Gastroesophageal sphincter (tissue), 4 donors: Measurements from ENCODE around the gene LNPK. TPM values are rescaled to one million over a fixed set of nuclear protein-coding genes. Genes with fewer than 3 reads are reported as not detected.
A peak's percentile ranks its signal among the peaks of the same experiment; 100 is the strongest.

Experiments
- ATAC-seq: fragments of 150-250 bp; one replicate; pipeline ENCODE4 v1.9.1; 2016; ENCODE audit warnings: mild to moderate bottlenecking, moderate library complexity
- H3K27ac ChIP-seq, 4 donors: fragments of 200-600 bp; sonication (generic) in 3 of 4; 1 replicate in 3 of 4; 2 replicates in 1 of 4; pipeline ENCODE4 v1.5.1; 2016 to 2019
- H3K27me3 ChIP-seq: fragments of 200-600 bp; sonication (generic); one replicate; pipeline ENCODE4 v1.5.1; 2019
- H3K36me3 ChIP-seq, 2 donors: fragments of 200-600 bp; sonication (generic); one replicate each; pipeline ENCODE4 v1.5.1; 2019; ENCODE audit warnings: control low read depth in 1 of 2
- H3K4me1 ChIP-seq, 3 donors: fragments of 200-600 bp; sonication (generic); 1 replicate in 2 of 3; 2 replicates in 1 of 3; pipeline ENCODE4 v1.5.1; 2016 to 2019; ENCODE audit warnings: control low read depth in 2 of 3
- H3K4me3 ChIP-seq, 2 donors: fragments of 200-600 bp; sonication (generic); one replicate each; pipeline ENCODE4 v1.5.1; 2019; ENCODE audit warnings: mild to moderate bottlenecking in 1 of 2, moderate library complexity in 1 of 2
- H3K9me3 ChIP-seq, 3 donors: fragments of 200-600 bp; sonication (generic); one replicate each; pipeline ENCODE4 v1.5.1; 2017 to 2019; ENCODE audit warnings: control low read depth in 2 of 3
- EP300 ChIP-seq: sonication (generic); formaldehyde crosslinking; IDR thresholded peaks from one replicate; pipeline ENCODE4 v1.6.1; 2017; ENCODE audit warnings: antibody characterized with exemption, mild to moderate bottlenecking
- POLR2A ChIP-seq, 2 donors: fragments of 450-650 bp; IDR thresholded peaks; one replicate each; pipeline ENCODE4 v1.6.1; 2017; ENCODE audit warnings: antibody characterized with exemption in 2 of 2, mild to moderate bottlenecking in 2 of 2, moderate library complexity in 1 of 2
- POLR2AphosphoS5 ChIP-seq: sonication (generic); formaldehyde crosslinking; IDR thresholded peaks from one replicate; pipeline ENCODE4 v1.6.1; 2017; ENCODE audit warnings: antibody characterized with exemption
- WGBS, 2 donors: methylation state at CpG; one replicate each; pipeline ENCODE4 v1.1.5; 2018; ENCODE audit warnings: low coverage in 1 of 2; 5-methylcytosine and 5-hydroxymethylcytosine counted together
- total RNA-seq, 4 donors: library from RNA; depleted of rRNA; stranded (reverse); fragments of >200 nt; gene quantifications; one replicate each; pipeline ENCODE4 v1.1.0, GENCODE V29; 2016
- TF ChIP-seq, protein P1 (sequence below), 4 experiments: fragments of 200-600 bp in 2 of 4; fragments of 450-650 bp in 2 of 4; sonication (generic) in 1 of 4; IDR thresholded peaks; one replicate each; pipeline ENCODE4 v1.5.1; 2017 to 2019; ENCODE audit warnings: antibody characterized with exemption in 4 of 4, mild to moderate bottlenecking in 2 of 4, moderate library complexity in 2 of 4

Gene LNPK, protein sequence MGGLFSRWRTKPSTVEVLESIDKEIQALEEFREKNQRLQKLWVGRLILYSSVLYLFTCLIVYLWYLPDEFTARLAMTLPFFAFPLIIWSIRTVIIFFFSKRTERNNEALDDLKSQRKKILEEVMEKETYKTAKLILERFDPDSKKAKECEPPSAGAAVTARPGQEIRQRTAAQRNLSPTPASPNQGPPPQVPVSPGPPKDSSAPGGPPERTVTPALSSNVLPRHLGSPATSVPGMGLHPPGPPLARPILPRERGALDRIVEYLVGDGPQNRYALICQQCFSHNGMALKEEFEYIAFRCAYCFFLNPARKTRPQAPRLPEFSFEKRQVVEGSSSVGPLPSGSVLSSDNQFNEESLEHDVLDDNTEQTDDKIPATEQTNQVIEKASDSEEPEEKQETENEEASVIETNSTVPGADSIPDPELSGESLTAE
- 10 to 100 TPM; 13.9 to 18.4 (median 15.1) TPM for total RNA-seq

DNA sequence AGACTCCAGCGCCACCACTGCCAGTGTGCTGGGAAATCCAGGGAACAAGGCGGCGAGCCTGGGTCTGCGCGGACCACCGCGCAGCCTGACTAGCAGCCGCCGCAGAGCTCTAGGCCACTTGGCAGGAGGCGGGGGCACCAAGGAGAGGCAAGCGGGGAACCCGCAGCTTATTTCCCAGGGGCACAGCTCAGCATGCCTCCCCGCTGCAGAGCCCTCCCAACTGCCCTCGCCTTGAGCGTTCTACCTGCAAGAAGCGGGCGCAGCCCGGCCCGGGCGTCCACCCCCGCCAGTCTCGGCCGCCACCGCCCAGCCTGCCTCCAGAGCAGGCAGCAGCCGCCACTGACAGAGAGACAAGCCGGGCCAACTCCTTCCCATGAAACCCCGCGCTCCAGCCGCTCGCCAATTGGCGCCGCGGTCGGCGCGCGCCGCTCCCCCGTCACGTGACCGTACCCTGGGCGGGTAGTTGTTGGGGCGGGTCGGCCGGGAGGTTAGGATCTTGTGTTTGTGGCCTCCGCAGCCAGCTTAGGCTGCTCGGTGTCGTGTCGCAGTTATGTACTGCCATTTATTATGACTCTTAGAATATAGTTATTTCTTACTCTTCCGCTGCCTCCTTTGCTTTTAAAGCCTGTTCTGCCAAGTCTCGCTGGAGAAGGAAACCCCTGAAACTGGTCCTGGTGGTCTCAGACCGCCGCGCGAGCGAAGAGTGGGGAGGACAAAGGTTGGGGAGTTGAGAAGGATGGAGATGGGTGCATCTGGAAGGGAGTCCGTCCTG, at the start of gene LNPK:
Gene LNPK (minus strand): TSS at position 352 of the 772 bp plus-strand sequence. CDS start 6,683 bp downstream, outside the sequence.
- no peaks in the 10 kb centered on the region for H3K27me3 ChIP-seq
- peaks cover 0 to 22% (median 6%) of the 10 kb centered on the region in 3 donors for H3K4me1 ChIP-seq
- H3K4me3 ChIP-seq, result peak within 1 kb of the TSS; percentile 68 to 86
- H3K9me3 ChIP-seq, result no peaks in the 10 kb centered on the region
- ATAC-seq, result peak; percentile 96
- H3K36me3 ChIP-seq, result no peaks in the 10 kb centered on the region
- 0% methylated on average over 2 to 15 of the region's 57 CpGs for WGBS, 2 donors
- H3K27ac ChIP-seq, result peak within 1 kb of the TSS; percentile 39 to 90 (median 88)
- TF ChIP-seq POLR2A (IDR thresholded peaks at IDR 0.05) (peak; percentile 66 to 68), EP300 (no peak), POLR2AphosphoS5 (peak; percentile 94)
- TF ChIP-seq, protein P1, sequence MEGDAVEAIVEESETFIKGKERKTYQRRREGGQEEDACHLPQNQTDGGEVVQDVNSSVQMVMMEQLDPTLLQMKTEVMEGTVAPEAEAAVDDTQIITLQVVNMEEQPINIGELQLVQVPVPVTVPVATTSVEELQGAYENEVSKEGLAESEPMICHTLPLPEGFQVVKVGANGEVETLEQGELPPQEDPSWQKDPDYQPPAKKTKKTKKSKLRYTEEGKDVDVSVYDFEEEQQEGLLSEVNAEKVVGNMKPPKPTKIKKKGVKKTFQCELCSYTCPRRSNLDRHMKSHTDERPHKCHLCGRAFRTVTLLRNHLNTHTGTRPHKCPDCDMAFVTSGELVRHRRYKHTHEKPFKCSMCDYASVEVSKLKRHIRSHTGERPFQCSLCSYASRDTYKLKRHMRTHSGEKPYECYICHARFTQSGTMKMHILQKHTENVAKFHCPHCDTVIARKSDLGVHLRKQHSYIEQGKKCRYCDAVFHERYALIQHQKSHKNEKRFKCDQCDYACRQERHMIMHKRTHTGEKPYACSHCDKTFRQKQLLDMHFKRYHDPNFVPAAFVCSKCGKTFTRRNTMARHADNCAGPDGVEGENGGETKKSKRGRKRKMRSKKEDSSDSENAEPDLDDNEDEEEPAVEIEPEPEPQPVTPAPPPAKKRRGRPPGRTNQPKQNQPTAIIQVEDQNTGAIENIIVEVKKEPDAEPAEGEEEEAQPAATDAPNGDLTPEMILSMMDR (IDR thresholded peaks at IDR 0.05), result peak in 1 of 4 experiments; percentile 19

DNA sequence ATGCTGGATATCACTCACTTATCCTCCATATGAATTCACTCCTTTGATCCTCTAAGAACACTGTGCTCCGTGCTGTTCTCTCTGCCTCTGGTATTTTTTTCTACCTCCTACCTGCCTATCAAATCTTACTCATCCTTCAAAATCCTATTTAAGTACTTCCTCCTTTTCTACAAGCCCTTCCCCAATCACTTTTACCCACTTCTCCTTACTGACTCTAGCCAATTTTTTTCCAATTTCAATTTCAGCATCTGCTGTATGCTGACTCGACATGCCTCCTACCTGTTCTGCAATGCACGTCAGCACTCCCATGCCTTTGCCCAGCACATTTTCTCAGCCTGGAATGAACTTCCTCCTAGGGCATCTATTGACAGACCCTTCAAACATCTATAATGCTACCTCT, 37.3 kb upstream of the LNPK start:
- Histone ChIP-seq H3K9me3 (peaks cover 0 to 11% (median 0%) of the 10 kb centered on the region in 3 donors), H3K27me3 (peaks cover 22% of the 10 kb centered on the region), H3K4me3 (no peak overlapping the region), H3K27ac (no peak overlapping the region), H3K36me3 (no peaks in the 10 kb centered on the region), H3K4me1 (no peaks in the 10 kb centered on the region)
- no peak for ATAC-seq
- no peak for TF ChIP-seq EP300
- WGBS, 2 donors, result 54 to 59% methylated on average over 3 of the region's 3 CpGs

DNA sequence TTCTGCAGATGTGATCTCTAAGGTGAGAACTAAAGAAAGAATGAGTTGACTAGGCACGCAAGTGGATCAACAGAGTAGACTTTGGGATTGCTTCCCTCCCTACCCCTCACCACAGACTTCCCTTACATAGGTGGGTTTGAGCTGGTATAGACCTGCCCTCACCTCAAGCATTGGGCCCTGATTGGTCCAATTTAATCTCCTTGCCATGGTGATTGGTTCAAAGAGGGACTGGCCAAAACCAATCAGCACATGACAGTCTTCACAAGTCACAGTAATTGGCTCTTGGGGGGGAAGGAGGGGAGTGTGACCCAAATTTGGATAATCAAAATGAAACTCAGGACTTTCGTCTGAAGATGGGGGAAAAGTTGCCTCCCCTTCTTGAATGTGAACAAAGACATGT, 36.6 kb upstream of the LNPK start:
- TF ChIP-seq EP300 (no peak), POLR2AphosphoS5 (no peak), POLR2A (IDR thresholded peaks at IDR 0.05) (no peak)
- TF ChIP-seq, protein P1 (IDR thresholded peaks at IDR 0.05), result no peak
- 45 to 65% methylated on average over 2 of the region's 2 CpGs for WGBS, 2 donors
- Histone ChIP-seq H3K4me3 (no peak overlapping the region), H3K36me3 (no peaks in the 10 kb centered on the region), H3K27me3 (peaks cover 20% of the 10 kb centered on the region), H3K9me3 (peaks cover 0 to 4% (median 0%) of the 10 kb centered on the region in 3 donors), H3K27ac (no peak overlapping the region), H3K4me1 (no peaks in the 10 kb centered on the region)
- ATAC-seq, result no peak

DNA sequence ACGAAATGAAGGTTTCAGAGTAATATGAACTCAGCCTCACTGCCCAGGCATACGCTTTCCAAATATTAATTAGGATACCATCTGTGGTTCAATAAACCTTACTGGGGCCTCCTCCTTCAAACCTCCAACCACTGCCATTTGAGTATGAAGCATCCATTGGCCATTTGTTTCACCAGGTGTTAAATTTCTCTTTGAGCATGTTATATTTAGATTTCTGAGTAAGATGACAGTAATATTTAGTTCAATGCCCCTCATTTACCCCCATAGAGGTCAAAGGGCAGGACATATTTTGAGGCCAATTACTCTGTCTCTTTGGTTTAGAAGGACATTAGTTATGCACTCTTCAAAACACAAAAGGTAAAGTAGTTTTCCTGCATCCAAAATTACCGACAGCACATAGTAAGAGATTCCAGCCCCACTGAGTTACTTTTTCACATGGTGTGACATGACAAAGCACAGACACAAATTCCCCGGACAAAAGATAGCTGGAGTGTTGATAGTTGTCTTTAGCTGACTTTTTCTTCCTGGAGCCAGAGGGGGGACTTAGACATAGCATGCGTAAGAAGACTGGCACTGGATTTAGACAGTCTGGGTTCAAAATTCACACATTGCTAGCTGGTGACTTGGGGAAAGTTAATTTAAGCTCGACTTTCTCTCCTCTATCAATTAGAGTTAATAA, 33.1 kb upstream of the LNPK start:
- Histone ChIP-seq H3K4me1 (no peaks in the 10 kb centered on the region), H3K36me3 (no peaks in the 10 kb centered on the region), H3K9me3 (no peaks in the 10 kb centered on the region), H3K27ac (no peak overlapping the region), H3K4me3 (no peak overlapping the region), H3K27me3 (peaks cover 6% of the 10 kb centered on the region)
- no peak for TF ChIP-seq POLR2A (IDR thresholded peaks at IDR 0.05)
- no peak for TF ChIP-seq EP300
- TF ChIP-seq, protein P1 (IDR thresholded peaks at IDR 0.05), result no peak
- no peak for TF ChIP-seq POLR2AphosphoS5
- 31 to 39% methylated on average over 6 of the region's 6 CpGs for WGBS, 2 donors
- no peak for ATAC-seq

DNA sequence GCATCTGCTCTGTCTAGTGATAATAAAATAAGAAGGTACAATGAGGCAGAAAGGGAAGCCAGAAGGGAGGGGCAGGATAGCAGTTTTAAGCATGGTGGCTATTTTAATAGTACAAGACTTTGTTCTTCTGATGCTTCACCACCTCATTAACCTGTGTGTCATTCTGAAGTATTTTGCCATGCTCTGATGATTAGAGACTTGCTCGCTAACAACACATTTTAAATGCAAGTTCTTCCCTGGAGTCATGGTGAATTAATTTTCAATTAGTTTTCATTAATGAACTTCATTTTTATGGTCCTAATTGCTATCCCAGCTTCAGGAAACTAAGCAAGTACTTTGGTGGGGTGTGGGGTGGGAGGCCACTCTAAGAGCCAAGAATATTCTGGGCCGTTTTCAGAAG, 25.7 kb upstream of the LNPK start:
- Histone ChIP-seq H3K27me3 (peaks cover 39% of the 10 kb centered on the region), H3K36me3 (no peaks in the 10 kb centered on the region), H3K9me3 (no peaks in the 10 kb centered on the region), H3K4me3 (no peak overlapping the region), H3K4me1 (no peaks in the 10 kb centered on the region), H3K27ac (no peak overlapping the region)
- ATAC-seq, result no peak
- WGBS, 2 donors, result 53 to 54% methylated on average over 2 of the region's 2 CpGs
- TF ChIP-seq, protein P1 (IDR thresholded peaks at IDR 0.05), result no peak
- TF ChIP-seq POLR2AphosphoS5, result no peak
- no peak for TF ChIP-seq POLR2A (IDR thresholded peaks at IDR 0.05)
- TF ChIP-seq EP300, result no peak
